Lower lobe of right lung (tissue), 2 donors: ENCODE measurements around the gene KAT14. TPM values are rescaled to one million over a fixed set of nuclear protein-coding genes. Genes with fewer than 3 reads are reported as not detected.
"Not testable (repeated sequence)": the region's sequence is repeated elsewhere in the genome, so short reads cannot be mapped to it uniquely, and the experiment has no call there.

Experiments
- ATAC-seq, 2 donors: fragments of 200-7000 bp; cut with Tn5 transposase; one replicate each; pipeline ENCODE4 v1.9.1; 2020 to 2022; ENCODE audit warnings: mild to moderate bottlenecking in 2 of 2, moderate library complexity in 2 of 2
- DNase-seq: peaks from one replicate; pipeline ENCODE4 v3.0.0-alpha.2; 2020
- H3K27ac ChIP-seq: fragments of 200-600 bp; one replicate; pipeline ENCODE4 v1.8.0; 2022
- H3K27me3 ChIP-seq: fragments of 200-600 bp; one replicate; pipeline ENCODE4 v1.8.0; 2022; ENCODE audit warnings: low read depth
- H3K36me3 ChIP-seq: fragments of 200-600 bp; one replicate; pipeline ENCODE4 v1.8.0; 2022; ENCODE audit warnings: mild to moderate bottlenecking
- H3K4me1 ChIP-seq: fragments of 200-600 bp; one replicate; pipeline ENCODE4 v1.8.0; 2022
- H3K4me3 ChIP-seq: fragments of 200-600 bp; one replicate; pipeline ENCODE4 v1.8.0; 2022; ENCODE audit warnings: mild to moderate bottlenecking
- H3K9me3 ChIP-seq: fragments of 200-600 bp; one replicate; pipeline ENCODE4 v1.8.0; 2022
- CTCF ChIP-seq: fragments of 200-600 bp; IDR thresholded peaks from one replicate; pipeline ENCODE4 v1.8.0; 2022; ENCODE audit warnings: antibody characterized with exemption, mild to moderate bottlenecking
- intact Hi-C: fragments of 100-400 bp; cut with DNase I; formaldehyde crosslinking; loops from one replicate; pipeline ENCODE4 v1.11.0; 2022
- total RNA-seq: library from RNA; stranded (reverse); fragmentation: NEBNext Ultra II Directional; extraction: Animal tissue kit (Norgen Biotek cat#: 25700); gene quantifications from one replicate; pipeline ENCODE4 v1.2.1, GENCODE V29; 2021
- donor health status: DM: no; HTN: yes; CAD: no; lungs with severe emphysema.

The KAT14 gene
- total RNA-seq, 1 donor from 2014 or later, result 13.5 TPM

- Histone ChIP-seq H3K9me3 (no peaks in the 10 kb centered on the region), H3K36me3 (no peaks in the 10 kb centered on the region), H3K27ac (no peak overlapping the region), H3K4me3 (no peak overlapping the region), H3K4me1 (no peaks in the 10 kb centered on the region), H3K27me3 (no peaks in the 10 kb centered on the region)
- ATAC-seq (no peak), DNase-seq (no peak)
- TF ChIP-seq CTCF, result no peak
- intact Hi-C loops, result no loop called here
Measured at GRCh38 chr20:18195931-18196330, 58.3 kb downstream of the KAT14 start.

- Histone ChIP-seq H3K27me3 (no peaks in the 10 kb centered on the region), H3K9me3 (no peaks in the 10 kb centered on the region), H3K4me3 (no peak overlapping the region), H3K36me3 (no peaks in the 10 kb centered on the region), H3K27ac (no peak overlapping the region), H3K4me1 (no peaks in the 10 kb centered on the region)
- ATAC-seq (no peak), DNase-seq (no peak)
- intact Hi-C loops, result no loop called here
- no peak for TF ChIP-seq CTCF
Measured at GRCh38 chr20:18197382-18198070, 59.9 kb downstream of the KAT14 start.

- no peak for TF ChIP-seq CTCF
- H3K9me3 ChIP-seq, result no peaks in the 10 kb centered on the region
- no peak for DNase-seq
- H3K27me3 ChIP-seq, result no peaks in the 10 kb centered on the region
- ATAC-seq, result no peak
- H3K36me3 ChIP-seq, result no peaks in the 10 kb centered on the region
- intact Hi-C loops, result no loop called here
- no peak overlapping the region for H3K27ac ChIP-seq
- H3K4me3 ChIP-seq, result no peak overlapping the region
- no peaks in the 10 kb centered on the region for H3K4me1 ChIP-seq
Measured at GRCh38 chr20:18202966-18203365, 65.3 kb downstream of the KAT14 start.

GRCh38 chr20:18203700-18204099 lies 66.0 kb downstream of the KAT14 start:
- H3K4me3 ChIP-seq, ATAC-seq, H3K27me3 ChIP-seq, H3K36me3 ChIP-seq, DNase-seq, H3K27ac ChIP-seq, H3K4me1 ChIP-seq, intact Hi-C loops, H3K9me3 ChIP-seq: not testable (repeated sequence)

GRCh38 chr20:18213002-18213401 lies 75.3 kb downstream of the KAT14 start:
- no peaks in the 10 kb centered on the region for H3K4me1 ChIP-seq
- ATAC-seq, result no peak
- H3K4me3 ChIP-seq, result no peak overlapping the region
- no peak for TF ChIP-seq CTCF
- DNase-seq, result no peak
- H3K36me3 ChIP-seq, result no peaks in the 10 kb centered on the region
- H3K27ac ChIP-seq, result no peak overlapping the region
- H3K9me3 ChIP-seq, result no peaks in the 10 kb centered on the region
- intact Hi-C loops, result no loop called here
- no peaks in the 10 kb centered on the region for H3K27me3 ChIP-seq

GRCh38 chr20:18215566-18215965 lies 77.9 kb downstream of the KAT14 start:
- H3K4me3 ChIP-seq, result no peak overlapping the region
- no peaks in the 10 kb centered on the region for H3K4me1 ChIP-seq
- DNase-seq, result no peak
- intact Hi-C loops, result no loop called here
- TF ChIP-seq CTCF, result no peak
- no peaks in the 10 kb centered on the region for H3K9me3 ChIP-seq
- no peak for ATAC-seq
- H3K36me3 ChIP-seq, result no peaks in the 10 kb centered on the region
- no peaks in the 10 kb centered on the region for H3K27me3 ChIP-seq
- no peak overlapping the region for H3K27ac ChIP-seq
